ENCODE results near the gene UST.

UST gene

DNA sequence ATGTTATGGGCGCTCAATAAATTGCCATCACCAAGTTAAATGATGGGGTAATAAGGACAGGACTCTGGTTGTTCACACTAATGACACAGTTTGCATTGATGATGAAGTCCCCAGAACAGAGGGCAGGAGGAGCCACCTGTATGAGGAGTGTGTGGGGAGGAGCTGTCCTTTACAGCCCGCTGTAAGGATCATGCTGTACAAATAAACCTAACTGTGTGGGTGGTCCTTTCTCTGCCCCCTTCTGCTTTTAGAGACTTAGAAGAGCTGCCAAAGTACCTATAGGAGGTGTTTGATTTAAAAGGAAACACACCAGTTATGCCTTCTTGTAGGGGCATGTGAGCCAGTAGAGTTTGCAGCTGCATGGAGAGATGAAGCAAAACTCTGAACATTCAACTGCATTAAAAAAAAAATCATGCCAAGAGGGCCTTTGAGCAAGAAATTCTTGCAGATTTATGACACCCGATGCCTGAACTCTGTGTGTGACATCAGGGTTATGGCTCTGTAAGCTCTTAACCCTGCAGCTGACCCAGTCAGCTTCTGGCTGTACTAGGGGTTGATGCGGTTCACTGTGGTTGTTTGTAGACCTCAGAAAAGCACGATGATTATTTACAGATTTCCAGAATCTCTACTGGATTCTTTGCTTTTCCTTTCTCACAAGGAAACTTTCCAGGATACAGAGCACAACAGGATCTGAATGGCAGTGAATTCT lies 67.4 kb downstream of the UST start:
- no peak for DNase-seq

DNA sequence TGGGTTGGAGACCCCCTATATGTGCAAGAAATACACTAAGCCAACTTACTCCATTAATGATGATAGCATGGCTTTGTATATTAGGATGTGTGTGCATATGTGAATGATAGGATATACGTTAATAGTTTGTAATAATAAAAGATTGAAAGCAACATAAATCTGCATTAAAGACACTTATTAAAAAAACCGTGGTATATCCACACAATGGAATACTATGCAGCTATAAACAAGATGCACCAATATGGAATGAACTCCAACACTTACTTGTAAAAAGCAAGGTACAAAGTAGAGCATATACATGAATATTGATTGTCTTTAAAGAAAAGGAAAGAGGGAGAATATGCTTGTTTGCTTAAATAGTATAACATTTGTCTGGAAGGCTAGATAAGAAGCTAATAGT lies 68.0 kb downstream of the UST start:
- DNase-seq, result no peak

DNA sequence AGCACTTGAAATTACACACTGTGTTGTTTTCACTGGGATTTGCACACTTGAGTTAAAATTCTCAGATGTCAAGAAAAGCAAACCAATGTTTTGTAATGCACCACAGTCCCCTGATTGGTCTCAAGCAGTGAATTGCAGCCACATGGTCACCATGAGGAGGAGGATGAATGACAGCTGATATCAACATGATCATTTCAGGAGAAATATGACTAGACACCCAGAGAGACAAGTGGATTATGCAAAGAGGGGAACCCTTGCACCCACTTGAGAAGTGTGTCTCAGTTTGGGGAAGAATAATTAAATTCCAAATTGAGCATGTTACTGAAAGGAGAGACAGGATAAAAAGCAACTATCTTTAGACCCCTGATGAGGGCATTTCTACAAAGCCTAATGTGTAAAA lies 69.3 kb downstream of the UST start:
- no peak for DNase-seq

DNA sequence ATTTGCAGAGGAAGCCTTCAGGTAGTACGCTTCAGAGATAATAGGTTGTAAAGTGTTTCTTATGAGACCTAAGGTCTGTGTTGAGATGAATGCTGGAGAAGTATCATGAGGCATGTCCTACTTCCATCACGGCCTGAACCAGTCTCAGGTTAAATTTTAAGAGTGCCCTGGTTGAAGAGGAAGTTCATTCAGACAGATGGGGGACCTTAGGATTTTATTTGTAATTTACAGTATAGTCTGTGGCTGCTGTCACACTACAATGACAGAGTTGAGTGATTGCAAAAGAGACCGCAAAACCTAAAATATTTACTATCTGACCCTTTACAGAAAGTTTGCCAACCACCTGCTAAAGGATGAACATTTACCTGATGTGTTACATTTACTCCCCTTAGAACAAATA lies 70.9 kb downstream of the UST start:
- DNase-seq, result no peak

DNA sequence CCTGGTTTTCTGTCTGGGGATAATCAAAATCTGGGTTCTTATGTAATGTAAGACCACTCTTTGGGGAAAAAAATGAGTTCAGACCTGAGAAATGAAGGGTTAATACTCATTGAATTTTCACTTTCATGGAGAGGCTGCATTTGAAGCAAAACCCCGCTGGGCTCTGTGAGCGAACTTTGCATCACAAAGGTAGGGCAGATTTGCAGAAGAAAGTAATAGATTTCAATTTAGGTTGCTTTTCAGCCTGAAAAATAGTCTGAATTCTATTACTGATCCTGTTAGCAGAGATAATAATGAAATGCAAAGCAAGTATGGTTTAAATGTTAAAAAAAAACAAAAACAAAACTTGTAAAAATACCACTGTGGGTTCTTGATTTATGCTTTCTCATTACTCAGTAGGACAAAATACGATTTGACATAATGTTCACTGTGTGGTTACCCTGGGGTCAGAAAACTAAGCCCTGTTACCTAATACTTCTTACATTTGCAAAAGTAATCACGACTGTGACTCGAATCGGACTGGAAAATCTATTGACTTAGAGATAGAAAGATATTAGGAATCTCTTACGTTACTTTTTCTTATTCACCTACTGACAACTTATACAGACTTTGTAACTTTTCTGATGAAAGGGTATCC lies 72.2 kb downstream of the UST start:
- DNase-seq, result no peak

DNA sequence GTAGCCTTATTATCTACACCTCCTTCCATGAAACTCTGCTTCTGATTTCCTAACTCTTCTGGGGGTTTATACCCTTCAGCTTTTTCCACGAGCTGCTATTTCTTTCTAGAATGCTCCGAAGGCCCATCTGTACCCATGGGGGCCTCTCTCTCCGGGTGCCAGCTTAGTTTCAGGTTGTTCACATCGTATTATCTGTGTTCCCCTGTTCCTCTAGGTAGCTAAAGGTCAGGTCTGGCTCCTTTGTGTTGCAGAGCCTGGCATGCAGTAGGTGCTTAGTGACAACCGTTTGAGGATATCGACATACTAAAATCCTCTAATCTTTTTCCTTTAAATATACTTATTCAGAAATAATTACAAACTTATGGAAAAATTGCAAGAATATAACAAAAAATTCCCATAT lies 73.0 kb downstream of the UST start:
- DNase-seq, result no peak

DNA sequence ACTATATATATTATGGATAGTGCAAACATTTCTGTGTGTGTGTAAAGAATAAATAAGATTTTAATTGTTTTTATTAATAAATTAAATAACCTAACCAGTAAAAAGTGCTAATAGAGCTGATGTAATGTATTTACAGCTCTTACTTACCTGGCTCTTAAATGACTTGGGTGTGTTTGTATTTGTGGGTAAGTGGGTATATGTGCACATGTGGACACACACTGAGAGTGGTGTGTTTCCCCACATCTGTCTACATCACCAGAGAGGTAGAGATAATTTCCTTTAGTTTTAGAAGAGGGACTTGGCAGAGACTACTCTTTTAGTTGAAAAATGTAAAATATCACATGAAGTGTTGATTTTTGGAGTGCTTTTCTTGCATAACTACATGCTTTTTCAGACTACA lies 76.0 kb downstream of the UST start:
- DNase-seq, result no peak

DNA sequence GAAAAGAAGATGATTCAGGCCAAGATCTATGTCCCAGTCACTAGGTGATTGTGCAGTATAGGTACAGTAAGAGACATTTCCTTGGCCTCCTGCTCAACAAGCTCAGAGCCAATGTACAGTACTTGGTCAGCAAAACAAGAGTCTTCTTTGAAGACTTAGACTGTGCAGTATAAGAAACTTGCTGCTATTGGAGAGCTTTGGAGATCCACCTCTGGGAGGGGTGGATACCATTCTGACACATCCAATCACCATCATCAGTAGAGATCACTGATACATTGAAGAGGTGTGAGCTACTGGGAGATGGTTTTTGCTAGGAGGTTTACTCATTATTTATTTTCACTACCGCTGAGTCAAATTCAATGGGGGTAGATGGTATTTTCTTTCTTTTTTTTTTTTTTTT lies 77.5 kb downstream of the UST start:
- no peak for DNase-seq

DNA sequence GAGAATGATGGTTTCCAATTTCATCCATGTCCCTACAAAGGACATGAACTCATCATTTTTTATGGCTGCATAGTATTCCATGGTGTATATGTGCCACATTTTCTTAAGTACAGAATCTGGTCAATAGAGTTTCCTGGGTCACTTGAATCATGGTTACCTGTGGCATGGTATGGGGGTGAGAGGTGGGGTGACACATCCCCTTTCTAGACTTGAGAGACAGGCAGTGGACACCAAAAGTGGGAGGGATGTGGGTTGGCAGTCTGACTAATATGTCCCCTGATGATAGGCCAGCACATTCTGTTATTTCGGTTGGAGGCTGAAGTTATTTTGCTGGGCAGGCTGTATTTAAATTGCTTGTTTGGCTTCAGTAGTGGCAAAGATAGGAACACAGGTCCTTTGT lies 78.1 kb downstream of the UST start:
- DNase-seq, result no peak

DNA sequence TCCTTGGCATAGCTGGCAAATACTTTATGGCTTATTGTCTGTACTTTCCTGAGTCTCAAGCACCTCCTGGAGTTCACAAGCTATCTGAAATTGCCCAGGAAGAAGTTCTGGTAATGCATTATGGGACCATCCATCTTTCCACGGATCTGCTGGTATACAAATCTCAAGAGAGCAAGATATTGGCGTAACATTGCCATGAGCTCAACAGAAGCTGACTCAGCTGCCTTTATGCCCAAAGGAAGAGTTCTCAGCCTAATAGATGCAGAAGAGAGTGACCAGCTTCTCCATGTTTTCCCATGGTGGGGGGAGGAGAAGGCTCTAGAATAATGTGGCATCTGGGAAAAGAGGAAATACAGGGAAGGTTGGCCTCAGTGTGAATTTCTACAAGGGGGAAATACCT lies 78.7 kb downstream of the UST start:
- no peak for DNase-seq

DNA sequence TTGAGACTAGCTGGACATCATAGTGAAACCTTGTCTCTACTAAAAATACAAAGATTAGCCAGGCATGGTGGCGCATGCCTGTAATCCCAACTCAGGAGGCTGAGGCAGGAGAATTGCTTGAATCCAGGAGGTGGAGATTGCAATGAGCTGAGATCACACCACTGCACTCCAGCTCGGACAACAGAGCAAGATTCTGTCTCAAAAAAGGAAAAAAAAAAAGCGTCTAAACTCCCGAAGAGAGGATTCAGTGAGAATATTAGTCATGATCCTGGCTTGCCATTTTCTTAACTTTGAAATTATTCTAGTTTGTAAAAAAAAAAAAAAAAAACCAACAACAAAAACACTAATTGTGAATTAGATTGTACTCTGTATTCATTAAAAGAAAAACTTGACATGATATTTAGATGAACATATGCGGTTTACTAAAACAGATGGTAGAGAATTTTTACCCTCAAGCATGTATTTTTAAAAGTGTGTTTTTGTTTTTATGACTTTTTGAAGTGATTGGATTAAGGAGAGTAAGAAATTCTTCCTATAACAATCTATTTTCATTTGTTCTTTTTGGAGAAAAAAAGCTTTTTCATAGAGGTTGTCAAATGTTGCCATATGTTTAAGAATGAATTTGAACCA lies 80.7 kb downstream of the UST start:
- no peak for DNase-seq

DNA sequence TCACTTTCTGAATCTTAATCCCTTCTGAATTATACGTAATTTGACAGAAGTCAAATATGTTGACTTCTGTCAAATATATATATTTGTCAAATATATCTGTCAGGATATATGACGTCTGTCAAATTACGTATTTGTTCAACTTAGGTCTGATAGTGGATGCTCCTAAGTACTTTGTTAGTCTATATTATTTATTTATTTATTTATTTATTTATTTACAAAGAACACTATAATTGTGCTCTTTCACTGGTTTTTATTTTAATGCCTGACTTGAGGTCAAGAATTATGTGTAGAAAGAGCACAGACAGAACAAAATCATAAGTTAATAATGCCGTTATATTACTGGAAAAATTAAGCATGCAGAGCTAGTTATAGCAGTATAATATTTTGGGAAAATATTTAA lies 81.2 kb downstream of the UST start:
- no peak for DNase-seq

DNA sequence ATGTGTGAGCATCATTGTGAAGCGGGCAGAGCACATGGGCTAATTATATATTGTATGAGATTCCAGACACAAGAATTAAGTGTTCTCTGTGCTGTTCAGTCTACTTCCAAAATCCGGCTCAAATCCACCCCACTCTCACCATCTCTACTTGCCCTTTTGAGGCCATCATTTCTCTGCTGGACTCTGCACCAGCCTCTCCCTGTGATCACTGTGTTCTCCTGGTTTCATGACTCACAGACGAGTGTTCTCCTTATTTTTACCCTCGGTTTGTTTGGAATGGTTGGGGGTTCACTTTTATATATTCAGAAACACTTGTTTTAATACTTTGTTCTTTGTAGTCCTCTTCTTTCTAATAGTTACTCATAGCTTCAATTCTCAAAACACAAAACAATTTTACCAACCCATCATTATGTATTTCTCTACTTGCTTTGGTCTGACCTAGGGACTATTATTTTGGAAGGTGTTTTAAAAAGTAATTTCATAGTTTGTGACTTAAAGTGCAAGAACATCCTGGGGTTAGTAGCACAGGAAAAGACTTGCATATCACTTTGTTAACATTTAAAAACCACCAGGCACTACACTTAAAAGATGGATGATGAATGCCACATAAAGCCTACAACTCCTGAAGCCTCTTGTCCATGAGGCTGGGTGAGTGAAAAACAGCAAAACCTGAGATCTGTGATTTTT lies 82.7 kb downstream of the UST start:
- peak; percentile 17 for DNase-seq

DNA sequence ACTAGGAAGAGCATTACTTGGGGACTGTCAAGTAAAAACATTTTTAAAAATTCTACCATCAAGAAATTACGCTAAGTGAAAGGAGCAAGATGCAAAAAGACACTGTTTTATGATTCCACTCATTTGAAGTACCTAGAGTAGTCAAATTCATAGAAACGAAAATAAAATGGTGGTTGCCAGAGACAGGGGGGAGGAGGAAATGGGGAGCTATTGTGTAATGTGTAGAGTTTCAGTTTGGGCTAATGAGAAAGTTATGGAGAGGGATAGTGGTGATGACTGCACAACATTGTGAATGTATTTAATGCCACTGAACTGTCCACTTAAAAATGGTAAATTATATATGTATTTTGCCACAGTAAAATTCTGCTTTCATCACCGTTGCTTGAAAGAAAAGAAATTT lies 83.8 kb downstream of the UST start:
- DNase-seq, result peak; percentile 40

DNA sequence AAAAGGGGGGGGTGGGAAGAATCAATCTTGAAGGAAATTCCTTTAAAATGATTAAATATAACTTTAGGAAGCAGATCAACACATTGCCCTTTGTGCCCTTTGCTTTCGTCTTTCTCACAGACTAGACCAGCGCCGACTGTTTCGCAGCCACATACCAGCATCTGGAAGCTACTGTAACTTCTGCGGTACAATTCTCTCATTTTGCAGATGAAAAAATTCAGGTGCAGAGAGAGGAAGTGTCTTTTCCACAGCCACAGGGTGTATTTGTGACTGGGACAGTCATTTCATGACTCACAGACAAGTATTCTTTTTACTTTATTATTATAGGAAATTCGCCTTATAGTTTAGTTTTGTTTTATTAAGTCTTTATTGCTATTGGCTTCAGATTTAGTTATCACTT lies 84.2 kb downstream of the UST start:
- peak; percentile 52 for DNase-seq

DNA sequence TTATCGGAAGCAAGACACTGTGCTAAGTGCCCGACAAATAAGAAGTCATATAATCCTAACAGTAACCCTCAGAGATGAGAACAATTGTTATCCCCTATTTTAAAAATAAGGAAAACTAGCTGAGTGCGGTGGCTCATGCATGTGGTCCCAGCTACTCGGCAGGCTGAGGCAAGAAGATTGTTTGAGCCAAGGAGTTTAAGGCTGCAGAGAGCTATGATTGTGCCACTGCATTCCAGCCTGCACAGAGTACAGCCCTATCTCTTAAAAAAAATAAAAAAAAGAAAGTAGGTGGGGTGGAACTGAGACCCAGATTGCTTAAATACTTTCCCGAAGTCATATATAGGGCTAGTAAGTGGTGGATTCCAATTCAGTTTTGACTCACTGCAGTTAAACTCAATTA lies 84.7 kb downstream of the UST start:
- DNase-seq, result no peak

DNA sequence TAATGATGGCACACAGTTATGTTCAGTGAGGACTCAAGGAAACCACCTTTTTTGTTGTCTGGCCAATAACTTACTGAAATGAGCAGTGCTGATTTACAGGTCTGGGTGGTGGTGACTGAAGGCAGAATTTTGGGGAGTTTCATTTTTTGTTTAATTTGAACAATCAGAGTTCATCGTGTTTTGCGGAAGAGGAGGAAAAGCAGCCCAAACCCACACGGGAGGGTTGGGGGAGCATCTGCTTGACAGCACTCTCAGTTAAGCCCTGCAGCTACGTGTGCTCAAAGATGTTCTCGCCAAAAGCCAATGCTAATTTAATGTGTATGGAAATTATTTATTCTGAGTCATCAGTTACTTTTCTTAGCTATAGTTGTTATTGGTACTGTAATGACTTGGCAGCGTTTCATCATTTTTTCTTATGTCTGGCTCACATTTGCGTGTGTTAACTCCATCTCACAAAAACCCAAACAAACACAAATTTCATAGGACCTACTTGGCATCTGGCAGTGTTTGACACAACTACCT lies 89.2 kb downstream of the UST start:
- DNase-seq, result peak; percentile 7

DNA sequence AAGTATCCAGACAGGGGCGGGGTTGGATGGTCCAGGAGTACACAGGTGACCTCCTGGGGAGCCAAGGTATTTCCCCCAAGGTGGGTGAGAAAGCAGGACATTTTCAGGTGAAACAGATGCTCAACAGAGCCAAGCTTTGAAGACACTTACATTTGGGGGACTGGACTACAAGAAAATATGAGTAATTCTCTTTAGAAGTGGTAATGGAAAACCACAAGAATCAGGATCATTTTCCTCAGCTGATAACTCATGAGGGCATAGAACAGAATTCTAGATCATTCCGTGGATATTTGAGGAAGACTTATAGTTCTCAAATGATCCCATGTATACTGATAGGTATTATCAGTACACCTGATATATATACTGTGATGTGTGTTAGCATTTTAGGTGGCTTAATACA lies 89.9 kb downstream of the UST start:
- no peak for DNase-seq

DNA sequence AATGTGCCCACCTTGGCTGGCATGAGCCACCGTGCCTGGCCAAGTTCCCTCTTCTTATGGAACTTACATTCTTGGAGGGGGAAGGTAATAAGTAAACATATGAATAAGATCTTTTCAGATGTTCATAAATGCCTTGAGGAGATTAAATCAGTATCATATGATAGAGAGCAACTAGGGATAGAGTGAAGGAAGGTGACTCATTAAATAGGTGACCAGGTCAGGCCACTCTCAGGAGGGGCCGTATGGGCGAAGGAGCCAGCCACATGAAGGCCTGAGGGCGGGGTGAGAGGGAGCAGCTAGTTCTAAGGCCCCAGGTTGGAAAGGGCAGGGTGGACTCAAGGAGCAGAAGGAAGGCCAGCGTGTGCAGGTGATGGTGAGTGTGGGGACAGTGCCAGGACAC lies 91.1 kb downstream of the UST start:
- no peak for DNase-seq

DNA sequence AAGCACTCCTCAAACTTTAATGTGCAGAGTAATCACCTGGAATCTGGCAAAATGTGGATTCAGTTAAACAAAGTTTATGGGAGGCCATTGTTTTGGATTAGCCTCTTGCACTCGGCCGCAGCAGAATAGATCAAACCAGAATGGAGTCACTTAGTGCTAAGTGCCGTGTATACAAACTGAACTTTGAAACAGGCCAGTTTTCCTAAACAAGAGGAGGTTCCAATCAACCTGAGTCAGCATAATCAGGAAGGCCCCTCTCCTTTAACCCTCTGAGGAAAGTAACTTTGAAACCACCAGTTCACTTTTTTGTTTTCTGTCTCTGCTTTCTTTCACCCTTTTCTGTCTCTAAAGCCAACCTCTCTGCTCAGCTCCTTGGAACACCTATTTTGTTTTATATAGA lies 92.2 kb downstream of the UST start:
- no peak for DNase-seq

DNA sequence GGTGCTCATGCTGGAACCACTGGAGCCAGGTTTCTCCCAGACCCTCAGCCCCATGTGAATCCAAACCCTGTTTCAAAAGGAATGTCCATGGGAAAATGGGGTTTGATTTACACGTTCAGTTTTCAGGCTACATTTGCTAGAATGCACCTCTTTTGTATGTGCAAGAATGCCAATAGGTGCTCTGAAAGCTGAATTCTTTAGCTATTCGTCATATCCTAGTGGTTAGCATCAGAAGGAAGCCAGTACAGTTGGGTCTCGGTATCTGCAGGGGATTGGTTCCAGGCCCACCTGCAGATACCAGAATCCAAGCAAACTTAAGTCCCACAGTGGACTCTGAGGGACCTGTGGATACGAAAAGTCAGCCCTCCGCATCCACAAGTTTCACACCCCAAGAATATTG lies 93.4 kb downstream of the UST start:
- no peak for DNase-seq

DNA sequence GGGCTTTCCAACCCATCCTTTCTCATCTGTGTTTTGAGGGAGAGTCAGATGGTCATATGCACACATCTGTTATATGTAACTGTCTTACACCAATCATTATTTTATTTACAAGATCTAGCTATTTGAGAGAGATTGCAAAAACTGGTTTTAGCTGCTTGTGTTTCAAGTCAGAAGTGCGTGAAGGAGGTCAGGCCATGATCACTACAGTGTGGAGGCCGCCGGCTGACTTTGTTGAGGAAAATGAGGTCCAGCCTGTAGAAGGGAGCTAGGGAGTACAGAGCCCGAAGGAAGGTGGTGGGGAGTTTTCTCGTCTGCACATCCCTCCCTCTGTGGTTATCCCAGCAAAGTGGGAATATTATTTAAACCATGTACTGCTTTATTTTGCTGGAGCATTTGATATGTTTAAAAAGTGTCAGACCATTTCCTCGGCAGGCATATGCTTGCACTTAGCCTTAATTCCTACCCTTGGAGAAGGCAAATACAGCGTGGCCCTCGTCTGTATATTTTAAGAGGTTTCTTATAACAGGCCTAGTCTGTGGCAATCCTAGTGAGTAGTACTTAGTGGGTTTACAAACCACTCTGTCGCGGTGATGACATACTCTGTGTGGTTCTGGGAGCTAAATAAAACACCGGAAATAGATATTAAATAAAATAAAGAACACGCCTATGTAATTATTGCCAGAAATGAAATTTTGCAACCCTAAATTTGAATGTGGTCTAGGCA lies 95.6 kb downstream of the UST start:
- DNase-seq, result no peak

DNA sequence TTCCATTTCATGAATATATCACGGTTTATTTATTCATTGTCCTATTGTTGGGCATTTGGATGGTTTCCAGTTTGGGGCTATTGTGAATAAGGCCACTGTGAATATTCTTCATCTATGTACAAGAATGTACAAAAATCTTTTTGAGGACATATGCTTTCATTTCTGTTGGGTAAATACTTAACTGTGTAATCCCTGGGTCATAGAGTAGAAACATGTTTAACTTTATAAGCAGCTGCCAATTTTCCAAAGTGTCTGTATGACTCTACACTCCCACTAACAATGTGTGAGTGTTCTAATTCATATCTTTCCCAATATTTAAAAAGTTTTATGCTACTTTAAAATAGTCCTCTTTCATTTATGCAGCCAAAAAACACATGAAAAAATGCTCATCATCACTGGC lies 98.6 kb downstream of the UST start:
- no peak for DNase-seq
